Umbilical cord (tissue), 2 donors: Measurements from ENCODE around the gene EPHA1. TPM values are rescaled to one million over a fixed set of nuclear protein-coding genes. Genes with fewer than 3 reads are reported as not detected.

Experiments used
- DNase-seq: peaks from one replicate; pipeline ENCODE4 v3.0.0-alpha.2; 2015; ENCODE audit warnings: low spot score
- total RNA-seq: library from RNA; depleted of rRNA; stranded (reverse); fragments of >200 nt; gene quantifications from one replicate; pipeline ENCODE4 v1.2.3, GENCODE V29; 2014; ENCODE audit warnings: low replicate concordance; ENCODE audit not compliant: insufficient read depth

The EPHA1 gene
- total RNA-seq, 1 donor from 2014 or later, result 0.48 TPM

DNA sequence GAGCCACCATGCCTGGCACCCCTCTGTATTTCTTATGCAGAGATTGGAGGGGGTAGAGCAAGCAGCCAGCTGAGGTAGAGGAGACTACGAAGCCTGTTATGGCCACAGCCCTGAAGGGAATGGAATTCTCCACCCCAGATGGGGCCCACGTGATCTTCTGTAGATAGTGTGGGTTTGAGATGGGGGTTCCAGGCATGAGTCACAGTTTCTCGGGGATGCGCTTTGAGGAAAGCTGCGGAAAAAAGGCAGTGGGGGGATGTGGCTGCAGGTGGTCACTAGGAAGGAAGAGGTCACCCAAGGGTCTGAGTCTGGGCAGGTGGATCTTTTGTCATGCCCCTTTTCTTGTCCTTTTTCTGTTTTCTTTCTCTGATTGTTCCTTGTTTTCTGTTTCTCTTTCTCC, 57.6 kb downstream of the EPHA1 start:
- DNase-seq, result no peak

DNA sequence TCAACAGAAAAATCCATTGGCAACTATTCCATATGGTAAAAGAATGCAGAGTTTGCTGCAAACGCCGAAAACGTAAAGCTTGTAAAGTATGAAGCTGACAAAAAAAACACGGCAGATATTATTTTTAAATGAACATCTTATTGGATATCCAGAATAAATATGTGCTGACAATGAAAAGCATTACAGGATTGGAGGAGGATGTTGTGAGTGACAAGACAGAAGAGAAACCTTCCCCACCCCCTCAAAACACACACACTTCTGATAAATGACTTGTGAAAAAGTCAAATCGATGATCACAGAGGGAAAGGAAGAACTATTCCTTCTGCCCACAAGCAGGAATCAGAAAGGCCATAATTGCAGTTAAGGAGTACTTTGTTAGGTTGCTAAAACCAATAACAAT, 60.7 kb downstream of the EPHA1 start:
- no peak for DNase-seq

DNA sequence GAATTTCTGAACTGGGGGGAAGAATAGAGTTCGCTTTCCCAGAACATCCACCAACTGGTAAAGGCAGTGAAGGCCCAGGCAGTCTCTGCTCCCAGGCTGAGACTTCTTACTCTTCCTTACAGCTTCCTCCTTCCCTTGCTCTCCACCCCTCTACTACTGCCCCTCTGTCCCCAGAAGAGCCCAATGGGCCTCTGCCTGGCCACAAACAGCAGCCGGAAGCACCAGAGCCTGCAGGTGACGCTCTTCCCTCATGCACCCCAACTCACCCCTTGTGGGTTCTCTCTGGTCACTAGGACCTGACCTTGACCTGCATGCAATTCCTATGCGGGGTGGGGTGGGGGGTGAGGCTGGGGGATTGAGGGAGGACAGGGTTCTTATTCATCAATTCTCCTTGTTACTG, 62.6 kb downstream of the EPHA1 start:
- no peak for DNase-seq

DNA sequence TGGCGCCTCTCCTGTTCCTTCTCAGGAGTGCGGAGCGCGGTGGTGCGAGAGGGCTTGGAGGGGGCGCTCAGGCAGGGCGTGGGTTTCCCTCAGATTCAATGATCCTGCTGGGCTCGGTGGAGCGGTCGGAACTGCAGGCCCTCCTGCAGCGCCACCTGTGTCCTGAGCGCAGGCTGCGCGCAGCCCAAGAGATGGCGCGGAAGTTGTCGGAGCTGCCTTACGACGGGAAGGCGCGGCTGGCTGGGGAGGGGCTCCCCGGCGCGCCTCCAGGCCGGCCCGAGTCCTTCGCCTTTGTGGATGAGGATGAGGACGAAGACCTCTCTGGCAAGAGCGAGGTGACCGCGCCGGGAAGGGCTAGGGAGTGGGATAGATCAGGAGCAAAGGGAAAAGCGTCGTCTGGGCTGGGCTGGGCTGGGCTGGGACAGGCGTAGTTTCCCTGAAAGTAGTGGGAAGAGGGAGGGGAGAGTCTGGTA, 63.2 kb downstream of the EPHA1 start:
- DNase-seq, result peak; percentile 30

DNA sequence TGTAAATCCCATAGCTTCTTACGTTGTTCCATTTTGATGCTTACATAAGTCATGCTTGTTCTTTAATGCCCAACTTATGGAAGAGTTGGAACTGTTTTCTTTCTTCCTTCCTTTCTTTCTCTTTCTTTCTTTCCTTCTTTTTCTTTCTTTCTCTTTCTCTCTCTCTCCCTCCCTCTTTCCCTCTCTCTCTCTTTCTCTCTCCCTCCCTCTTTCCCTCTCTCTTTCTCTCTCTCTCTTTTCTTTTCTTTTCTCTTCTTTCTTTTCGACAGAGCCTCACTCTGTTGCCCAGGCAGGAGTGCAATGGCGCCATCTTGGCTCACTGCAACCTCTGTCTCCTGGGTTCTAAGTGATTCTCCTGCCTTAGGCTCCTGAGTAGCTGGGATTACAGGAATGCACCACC, 65.1 kb downstream of the EPHA1 start:
- DNase-seq, result no peak

DNA sequence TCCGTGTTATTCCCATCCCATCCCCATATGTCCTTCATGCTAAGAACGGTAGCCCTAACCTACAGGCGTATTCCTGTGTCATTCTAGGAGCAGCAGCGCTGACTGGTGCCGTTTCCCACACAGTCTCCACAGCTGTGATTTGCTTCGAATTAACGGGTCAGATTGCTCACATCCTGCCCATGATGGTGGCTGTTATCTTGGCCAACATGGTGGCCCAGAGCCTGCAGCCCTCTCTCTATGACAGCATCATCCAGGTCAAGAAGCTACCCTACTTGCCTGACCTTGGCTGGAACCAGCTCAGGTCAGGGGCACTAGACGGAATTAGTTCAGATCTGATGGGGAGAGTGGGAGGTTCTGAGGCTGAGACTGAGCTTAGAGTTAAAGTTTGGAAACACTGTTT, 66.8 kb downstream of the EPHA1 start:
- DNase-seq, result no peak

Other genes with a start within 250 kb of the EPHA1 start
- 8.2 TPM for gene TAS2R39, start 225.4 kb downstream of the EPHA1 start, total RNA-seq
- 0.72 TPM for gene TAS2R40, start 186.8 kb downstream of the EPHA1 start, total RNA-seq
- 29.9 TPM for gene GSTK1, start 145.4 kb downstream of the EPHA1 start, total RNA-seq
- 0.72 TPM for gene TMEM139, start 123.9 kb downstream of the EPHA1 start, total RNA-seq
- gene CASP2, start 120.5 kb downstream of the EPHA1 start, total RNA-seq, result 9.1 TPM
- gene CLCN1, start 92.7 kb downstream of the EPHA1 start, total RNA-seq, result not detected
- gene FAM131B, start 46.1 kb downstream of the EPHA1 start, total RNA-seq, result 7.2 TPM
- gene ZYX, start 27.5 kb downstream of the EPHA1 start, total RNA-seq, result 42.1 TPM
- not detected for gene TAS2R60, start 34.6 kb upstream of the EPHA1 start, total RNA-seq
- gene TAS2R41, start 69.0 kb upstream of the EPHA1 start, total RNA-seq, result 2.6 TPM
- not detected for gene CTAGE15, start 162.9 kb upstream of the EPHA1 start, total RNA-seq
- gene TCAF2, start 212.1 kb upstream of the EPHA1 start, total RNA-seq, result 6.7 TPM